ENCODE results near the gene TTBK2. TPM values are rescaled to one million over a fixed set of nuclear protein-coding genes. Genes with fewer than 3 reads are reported as not detected.

TTBK2 gene
- total RNA-seq, 4 donors from 2014 or later: 8.8 to 20.3 (median 16.2) TPM

DNA sequence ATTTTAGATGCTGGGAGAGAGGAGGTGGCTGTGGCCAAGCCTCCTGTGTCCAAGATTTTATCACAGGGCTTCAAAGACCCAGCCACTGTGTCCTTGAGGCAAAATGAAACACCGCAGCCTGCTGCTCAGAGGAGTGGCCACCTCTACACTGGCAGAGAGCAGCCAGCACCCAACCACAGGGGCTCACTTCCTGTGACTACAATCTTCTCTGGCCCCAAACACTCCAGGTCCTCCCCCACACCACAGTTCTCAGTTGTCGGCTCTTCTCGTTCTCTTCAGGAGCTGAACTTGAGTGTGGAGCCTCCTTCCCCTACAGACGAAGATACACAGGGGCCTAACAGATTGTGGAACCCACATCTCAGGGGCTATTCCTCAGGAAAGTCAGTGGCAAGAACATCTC is 229.3 kb downstream of the TTBK2 start:
- Histone ChIP-seq H3K27me3 (no peaks in the 10 kb centered on the region), H3K36me3 (peaks cover 0 to 3% of the 10 kb centered on the region in 2 donors), H3K27ac (no peak overlapping the region), H3K9me3 (no peaks in the 10 kb centered on the region), H3K4me3 (no peak overlapping the region), H3K4me1 (no peaks in the 10 kb centered on the region)
- in situ Hi-C loops (cut with MboI; ENCODE audit: low sequenced_read_pairs in 4 of 4): no loop called here
- DNase-seq (no peak), ATAC-seq (no peak)
- TF ChIP-seq, protein P1, sequence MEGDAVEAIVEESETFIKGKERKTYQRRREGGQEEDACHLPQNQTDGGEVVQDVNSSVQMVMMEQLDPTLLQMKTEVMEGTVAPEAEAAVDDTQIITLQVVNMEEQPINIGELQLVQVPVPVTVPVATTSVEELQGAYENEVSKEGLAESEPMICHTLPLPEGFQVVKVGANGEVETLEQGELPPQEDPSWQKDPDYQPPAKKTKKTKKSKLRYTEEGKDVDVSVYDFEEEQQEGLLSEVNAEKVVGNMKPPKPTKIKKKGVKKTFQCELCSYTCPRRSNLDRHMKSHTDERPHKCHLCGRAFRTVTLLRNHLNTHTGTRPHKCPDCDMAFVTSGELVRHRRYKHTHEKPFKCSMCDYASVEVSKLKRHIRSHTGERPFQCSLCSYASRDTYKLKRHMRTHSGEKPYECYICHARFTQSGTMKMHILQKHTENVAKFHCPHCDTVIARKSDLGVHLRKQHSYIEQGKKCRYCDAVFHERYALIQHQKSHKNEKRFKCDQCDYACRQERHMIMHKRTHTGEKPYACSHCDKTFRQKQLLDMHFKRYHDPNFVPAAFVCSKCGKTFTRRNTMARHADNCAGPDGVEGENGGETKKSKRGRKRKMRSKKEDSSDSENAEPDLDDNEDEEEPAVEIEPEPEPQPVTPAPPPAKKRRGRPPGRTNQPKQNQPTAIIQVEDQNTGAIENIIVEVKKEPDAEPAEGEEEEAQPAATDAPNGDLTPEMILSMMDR (IDR thresholded peaks at IDR 0.05 in 4 of 5, conservative IDR thresholded peaks at IDR 0.05 in 1 of 5): no peak
- no peak for TF ChIP-seq POLR2A (IDR thresholded peaks at IDR 0.05)
- intact Hi-C loops (cut with DNase I; ENCODE audit: low total_unique reads): no loop called here

Other genes with a start within 250 kb of the TTBK2 start
- gene CDAN1, start 183.7 kb downstream of the TTBK2 start, total RNA-seq: 1 to 10 TPM; 4.2 to 5.9 (median 5.1) TPM
- gene UBR1, start 185.3 kb upstream of the TTBK2 start, total RNA-seq: 10 to 100 TPM; 20.2 to 31.3 (median 22.5) TPM
- 10 to 100 TPM; 13.1 to 16.7 (median 16.3) TPM for gene TMEM62, start 212.8 kb upstream of the TTBK2 start, total RNA-seq

Measured in gastrocnemius medialis (tissue), 4 donors.